ENCODE measurements around the gene EFNA5.

The EFNA5 gene

DNA sequence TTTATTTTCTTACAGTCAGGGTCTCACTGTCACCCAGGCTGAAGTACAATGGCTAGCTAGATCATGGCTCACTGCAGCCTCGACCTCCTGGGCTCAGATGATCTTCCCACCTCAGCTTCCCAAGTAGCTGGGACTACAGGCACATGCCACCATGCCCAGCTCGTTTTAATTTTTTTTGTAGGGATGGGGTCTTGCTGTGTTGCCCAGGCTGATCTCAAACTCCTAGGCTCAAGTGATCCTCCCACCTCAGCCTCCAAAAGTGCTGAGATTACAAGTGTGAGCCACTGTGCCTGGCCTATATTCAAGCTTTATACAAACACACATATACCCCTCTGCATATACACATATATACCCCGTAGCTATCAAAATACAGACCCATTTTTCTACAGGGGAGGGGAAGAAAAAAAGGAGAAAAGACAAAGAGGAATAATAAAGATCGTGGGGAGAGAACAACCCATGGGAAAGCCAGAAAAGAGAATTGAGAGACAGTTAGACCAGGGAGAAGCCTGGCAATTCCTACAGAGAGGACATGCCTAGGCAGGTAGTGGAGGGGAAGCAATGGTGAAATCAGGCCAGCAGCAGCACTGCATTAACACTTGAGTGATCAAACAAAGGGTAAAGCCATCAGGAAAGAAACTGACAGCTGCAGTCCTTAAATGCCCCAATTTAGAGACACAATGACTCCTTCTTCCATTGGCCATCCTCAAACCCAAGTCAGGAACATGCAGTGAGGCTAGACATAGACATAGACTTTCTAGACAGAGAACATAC, 102.7 kb downstream of the EFNA5 start:
- DNase-seq = peak; percentile 80

DNA sequence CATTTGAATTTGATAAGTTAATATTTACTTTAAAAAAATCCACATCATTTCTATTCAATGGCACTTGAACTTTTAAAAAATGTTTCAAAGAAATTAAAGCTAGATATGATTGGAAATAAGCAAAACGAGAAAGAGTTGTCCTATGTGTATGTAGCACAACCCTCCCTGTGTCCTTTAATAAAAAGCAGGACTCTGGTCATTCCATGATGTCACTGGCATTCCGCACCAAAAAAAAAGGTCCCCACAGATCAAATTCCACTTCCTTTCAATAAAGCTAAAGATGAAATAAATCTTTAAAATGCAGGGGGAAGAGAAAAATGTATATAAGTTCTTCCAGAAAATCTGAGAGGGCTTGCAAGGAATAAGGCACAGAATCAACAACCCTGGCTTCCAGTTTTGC, 103.8 kb downstream of the EFNA5 start:
- DNase-seq = no peak

DNA sequence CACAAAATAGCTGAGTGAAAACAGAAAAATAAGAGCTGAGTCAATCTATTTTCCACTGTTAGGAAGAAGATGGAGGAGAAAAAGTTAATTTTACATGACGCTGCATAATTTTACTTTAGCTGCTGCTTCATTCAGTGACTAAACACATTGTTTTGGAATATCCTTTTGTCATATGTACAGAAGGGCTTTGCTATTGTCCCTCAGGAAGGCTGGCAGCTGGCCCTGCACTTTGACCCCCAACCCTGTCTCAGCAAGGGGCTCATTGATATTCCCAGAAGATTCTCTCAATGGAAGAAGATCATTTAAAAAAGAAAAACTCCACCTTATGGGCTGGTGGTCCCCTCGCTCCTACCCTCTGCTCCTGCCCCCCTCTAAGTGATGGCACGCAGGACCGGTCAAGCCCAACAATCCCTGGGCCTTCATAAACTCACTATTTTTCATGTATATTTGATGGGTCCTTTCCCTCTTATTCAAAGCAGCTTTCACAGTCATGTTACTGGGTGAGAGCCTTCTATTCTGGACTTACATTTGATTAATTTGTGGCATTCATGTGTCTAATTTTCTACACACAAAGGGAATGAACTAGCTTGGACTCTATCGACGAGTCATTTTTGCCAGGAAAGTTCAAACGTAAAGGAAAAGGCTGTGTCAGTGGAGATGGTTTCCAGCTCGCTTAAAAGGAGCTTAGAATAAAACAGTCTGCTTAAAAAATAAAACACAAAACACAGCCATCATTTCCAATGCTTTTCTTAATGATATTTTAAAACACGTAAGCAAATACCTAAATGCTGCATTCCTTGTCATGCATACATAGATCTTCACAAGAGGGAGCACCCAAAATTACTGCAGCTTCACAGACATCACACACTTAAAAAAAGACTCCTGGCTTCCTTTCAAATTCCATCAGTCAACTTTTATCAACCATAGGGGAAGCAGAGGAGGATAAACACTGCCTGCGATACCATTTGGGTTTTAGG, 104.7 kb downstream of the EFNA5 start:
- DNase-seq = no peak

DNA sequence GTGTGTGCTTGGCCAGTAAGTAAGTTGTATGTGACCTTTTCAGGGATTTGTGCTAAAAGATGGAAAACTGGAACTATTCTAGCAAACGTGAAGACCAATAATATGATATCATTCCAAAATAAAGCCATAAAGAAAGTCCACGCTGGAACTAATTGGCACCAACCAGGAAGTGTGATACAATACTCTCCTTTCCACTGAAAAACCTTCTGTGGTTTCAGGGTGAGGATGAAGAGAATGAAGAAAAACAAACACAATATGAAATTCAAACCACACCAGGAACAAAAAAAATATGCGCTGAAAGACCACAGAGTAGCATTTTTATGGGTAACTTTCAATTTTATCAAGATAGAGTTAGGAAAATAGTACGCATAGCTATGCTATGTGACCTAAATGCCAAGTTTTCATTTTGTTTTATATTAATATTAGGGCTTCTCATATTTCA, 105.8 kb downstream of the EFNA5 start:
- DNase-seq = no peak

DNA sequence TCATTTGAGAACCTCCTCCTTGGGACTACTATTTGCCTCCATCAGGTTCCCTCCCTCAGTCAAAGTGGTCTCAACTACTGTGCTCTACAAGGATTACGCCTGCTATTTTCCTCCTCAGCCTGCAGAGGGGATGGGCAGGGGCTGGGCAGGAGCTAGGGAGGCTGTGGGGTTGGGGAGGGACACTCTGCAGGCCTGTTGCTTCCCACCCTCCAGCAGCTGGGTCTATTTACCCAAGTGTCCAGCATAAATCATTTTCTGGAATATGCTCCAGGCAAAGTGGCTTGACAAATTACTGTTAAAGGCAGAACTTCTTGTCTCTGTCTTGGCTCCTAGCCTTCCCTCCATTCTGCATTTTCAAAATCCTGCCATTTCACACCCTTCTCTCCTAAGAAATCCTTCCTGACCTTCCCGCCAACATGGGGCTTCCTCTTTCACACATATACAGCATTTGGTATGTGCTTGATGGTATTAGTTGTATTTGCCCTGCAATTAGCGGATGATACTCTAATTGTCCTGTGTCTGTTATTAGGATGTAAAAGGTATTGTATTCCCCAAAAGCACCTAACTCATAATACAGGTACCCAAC, 106.7 kb downstream of the EFNA5 start:
- peak; percentile 37 for DNase-seq

DNA sequence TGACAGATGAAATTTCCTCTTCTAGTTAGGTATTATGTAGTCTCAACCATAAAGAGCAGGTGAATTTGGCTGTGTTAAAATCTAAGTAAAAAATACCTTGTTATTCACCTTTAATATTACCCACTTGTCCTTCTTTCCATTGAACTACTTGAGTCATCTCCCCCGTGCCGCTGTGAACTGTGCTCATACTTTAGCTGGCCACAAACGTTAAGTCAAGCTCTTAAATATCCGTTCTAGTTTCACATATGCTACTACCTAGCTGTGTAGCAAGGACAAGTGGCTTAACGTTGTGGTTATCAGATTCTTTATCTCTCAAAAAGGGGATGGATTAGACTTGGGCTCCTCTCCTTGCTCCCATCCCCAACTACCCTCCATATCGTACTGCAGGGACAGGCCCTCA, 110.4 kb downstream of the EFNA5 start:
- no peak for DNase-seq

DNA sequence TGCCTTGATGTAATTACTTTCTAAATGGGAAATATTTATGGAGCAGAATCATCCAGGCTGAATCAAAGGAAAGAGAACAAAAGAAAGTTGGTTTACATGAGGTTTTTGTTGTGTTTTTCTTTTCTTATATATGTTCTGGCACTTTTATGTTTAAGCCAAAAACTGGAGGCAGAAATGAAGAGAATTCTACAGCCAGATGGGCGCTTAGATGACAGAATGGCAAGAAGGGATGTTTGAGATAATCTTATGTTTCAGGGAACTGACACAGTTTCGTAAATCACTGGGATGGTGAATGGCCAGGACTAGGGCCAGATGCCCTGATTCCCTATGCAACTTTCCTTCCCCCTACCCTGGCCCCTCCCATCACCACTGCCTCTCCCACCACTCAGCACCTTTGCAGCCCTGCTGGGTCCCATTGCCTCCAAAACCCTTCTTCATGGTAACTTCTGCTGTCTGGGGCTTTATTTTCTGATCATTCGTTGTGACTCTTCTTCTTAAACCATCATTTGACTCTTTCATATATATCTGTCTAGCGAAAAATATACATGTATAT, 111.8 kb downstream of the EFNA5 start:
- peak; percentile 87 for DNase-seq

DNA sequence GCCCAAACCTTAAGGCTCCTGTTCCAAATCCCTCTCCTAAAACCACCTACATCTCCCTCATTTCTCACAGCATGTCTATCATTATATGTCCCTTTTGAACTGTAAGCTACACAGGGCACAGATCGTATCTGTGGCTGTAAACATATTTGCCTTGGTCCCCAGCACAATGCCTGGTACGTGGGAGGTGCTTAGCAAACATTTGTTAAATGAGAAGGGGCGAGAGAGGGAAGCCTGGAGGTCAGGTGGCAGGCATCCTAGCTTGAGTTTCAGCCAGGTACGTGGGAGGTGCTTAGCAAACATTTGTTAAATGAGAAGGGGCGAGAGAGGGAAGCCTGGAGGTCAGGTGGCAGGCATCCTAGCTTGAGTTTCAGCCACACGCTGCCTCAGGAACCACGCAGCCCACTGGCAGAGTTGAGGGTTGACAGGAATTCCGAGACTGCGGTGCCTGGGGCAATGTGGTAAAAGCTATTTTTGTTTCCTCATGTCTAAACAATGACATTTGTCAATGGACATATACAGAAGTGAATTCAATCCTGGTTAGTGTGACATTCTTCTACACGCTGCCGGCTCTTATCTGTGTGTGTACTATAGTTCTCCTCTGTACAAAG, 113.6 kb downstream of the EFNA5 start:
- no peak for DNase-seq

DNA sequence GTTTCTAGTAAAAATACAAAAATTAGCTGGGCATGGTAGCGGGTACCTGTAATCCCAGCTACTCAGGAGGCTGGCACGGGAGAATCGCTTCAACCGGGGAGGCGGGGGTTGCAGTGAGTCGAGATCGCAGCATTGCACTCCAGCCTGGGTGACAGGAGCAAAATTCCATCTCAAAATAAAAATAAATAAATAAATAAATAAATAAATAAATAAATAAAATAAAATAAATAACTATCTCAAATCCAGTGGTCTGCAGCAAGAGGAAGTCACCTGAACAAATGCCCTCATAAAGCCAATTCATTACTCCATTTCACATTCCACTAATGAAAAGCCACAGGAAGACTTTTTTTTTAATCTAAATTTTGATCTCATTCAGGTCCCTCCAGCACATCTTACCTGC, 114.2 kb downstream of the EFNA5 start:
- no peak for DNase-seq

DNA sequence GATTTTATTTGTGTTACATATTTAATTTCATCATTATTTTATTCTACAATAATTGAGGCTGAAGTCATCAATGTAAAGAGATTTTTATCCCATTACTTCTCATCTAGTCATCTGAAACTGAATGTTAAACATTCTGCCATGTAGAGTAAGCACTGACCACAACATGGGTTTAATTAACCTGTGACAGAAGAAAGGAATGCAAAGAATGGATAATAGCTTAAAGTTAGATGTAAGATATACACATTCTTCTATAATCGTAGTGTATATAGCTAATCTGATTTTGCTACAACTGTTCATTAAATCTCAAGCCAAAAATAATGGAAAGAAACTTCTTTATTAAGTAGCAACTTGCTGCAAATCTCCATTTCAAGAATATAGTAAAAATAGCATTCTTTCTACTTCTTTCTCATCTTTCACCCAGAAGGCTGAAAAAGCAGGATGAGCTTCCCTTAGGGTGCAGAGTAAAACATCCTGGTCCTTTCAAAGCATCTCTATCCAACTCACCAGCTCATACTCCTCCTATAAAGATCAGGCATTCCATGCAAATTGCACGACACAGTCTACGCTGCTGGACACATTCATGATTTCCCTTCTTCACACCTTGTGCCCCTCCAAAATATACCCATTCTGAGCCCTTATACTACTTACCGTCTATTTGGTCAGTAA, 115.2 kb downstream of the EFNA5 start:
- no peak for DNase-seq

DNA sequence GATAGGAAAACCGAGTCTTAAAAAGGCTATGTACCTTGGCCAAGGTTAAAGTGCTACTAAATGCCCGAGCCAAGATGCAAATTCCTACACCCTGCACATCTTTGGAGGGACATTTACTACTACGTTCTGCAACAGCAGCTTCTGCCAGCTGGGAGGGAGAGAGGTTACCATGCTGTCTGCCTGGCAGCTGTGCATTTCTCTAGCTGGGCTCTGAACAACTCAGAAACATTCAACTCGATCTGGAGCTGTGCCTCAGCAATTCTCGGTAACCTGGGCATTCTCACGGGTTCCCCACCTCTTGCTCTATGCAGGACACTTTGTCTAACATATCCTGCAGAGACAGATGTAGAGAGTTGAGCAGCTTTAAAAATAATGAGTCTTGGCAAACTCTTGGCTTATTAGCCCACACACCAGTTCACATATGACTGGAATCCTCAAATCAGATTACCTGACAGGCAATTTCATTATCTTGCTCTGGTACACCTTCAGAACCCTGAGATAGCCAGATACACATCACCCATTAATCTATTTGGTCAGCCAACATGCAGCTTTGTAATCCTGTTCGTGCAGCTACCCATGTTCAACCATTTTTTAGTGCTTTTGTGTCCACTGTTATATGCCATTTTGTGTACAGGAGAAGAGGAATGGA, 115.8 kb downstream of the EFNA5 start:
- DNase-seq = peak; percentile 71

DNA sequence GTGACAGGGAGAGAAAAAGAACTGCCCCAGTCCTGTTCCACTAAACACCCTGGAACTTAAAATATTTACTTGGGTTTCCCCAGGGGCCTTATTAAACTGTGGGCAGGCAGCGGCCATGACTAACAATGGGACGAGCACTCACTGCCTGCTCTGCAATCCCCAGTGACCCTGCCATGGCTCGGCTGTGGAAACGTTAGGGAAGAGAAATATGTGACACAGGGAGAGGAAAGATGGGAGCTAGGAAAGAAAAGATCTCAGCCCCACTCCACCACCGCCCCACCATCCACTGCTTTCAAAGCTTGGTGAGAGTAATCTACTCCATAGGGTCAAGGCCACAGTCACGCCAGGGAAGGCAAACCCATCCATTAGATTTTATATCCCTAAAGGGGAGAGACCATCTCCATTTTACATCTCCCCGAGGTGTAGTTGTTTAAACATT, 117.6 kb downstream of the EFNA5 start:
- no peak for DNase-seq

DNA sequence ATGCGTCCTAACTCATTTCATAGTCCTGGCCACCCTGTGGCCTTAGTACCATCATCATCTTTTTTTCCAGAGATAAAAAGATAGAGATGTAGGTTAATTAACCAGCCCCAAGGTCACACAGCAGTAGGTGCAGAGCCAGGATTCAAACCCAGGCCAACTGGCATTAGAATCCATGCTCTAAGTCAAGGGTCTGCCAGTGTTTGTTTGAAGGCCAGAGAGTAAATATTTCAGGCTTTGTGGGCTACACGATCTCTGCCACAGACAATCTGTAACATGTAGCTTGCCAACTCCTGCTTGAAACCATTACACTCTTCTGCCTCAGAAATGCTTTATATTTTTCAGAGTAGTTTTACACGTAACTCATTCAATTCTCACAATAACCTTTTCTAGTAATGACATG, 119.6 kb downstream of the EFNA5 start:
- DNase-seq = no peak

DNA sequence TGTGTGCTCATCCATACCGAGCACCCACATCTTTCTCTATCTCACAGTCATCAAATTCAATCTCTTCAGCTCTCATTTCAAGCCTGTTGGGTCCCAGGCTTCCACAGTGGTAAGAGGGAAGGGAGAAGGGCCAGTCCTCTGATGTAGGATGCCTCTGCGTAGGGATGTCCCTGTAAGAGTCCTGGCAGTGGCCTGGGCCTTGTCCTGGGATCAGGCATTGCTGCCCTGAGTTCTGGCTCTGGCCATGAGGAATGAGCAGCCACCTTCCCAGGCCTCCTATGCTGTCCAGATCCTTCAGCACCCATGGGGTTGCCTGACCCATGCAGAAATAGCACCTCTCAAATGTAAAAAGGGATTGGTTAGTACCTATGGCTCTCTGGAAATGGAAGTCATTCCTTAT, 121.2 kb downstream of the EFNA5 start:
- no peak for DNase-seq

DNA sequence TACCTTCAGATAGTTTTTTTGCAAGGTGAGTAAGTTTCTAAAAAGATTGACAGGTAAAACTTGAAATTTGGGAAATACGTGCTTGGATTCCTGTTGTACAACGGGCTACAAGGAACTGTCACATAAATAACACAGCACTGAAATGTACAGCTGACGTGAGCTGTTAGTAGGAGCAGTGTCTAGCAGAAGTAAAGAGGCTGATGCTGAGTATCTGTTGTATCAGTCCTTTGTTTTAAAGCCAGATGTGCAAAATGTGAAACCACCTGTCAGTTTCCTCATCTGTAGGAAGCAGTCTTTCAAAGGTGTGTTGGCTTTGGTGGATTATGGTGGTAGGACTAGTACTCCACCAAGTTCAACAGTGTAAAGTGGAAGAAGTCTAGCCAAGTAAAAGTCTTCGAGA, 122.3 kb downstream of the EFNA5 start:
- no peak for DNase-seq

DNA sequence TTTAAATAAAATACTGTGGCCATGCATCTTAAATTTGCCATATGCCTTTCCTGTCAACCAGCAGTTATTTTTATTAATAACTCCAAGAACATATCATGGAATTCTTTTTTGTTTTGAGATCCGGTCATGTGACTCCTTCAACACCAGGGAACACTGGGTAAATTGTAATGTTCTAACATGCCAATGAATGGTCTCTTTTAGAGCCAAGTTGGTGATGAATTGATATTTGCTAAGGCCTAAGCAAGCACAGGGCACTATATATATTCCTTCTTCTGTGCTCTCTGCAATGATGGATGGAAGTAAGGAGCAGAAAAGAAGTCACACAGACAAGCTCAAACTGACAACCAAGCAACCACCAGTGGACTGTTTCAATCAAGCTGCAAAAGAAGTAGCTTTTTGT, 124.0 kb downstream of the EFNA5 start:
- DNase-seq = no peak

DNA sequence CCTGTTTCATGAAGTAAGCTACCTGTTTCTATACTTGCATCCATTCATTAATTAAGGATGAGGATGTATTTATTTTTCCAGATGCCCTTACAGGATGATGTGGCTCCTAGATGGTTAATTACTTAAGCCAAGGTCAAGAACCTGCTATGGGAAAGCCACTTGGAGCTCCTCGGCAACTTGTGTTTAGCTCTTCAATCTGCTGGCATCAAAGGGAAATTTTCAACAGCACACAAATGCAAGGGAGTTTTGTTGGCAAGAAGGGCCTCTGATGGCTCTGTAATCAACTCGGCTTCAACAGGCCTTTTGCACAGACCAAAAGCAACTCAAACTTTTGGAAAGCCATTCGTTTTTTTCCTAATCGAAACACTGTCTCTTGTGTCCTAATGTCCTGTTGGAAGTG, 125.3 kb downstream of the EFNA5 start:
- no peak for DNase-seq

DNA sequence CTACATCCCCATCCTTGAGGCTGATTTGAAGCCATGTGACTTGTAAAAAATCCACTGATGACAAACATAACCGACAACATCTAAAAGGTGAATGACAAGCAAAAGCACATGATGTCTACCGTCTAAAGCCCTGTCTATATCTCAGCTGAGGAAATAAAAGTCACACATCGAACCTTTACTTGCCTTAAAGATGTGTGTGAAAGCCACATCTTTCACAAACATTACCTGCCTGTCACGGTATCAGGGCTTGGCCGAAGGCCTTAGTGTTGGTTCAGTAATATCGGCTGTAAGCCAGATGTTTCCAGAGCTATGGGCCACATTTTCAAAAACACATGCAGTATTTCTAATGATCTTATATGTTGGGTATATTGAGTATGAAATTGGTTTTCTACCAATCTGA, 125.8 kb downstream of the EFNA5 start:
- DNase-seq = no peak

DNA sequence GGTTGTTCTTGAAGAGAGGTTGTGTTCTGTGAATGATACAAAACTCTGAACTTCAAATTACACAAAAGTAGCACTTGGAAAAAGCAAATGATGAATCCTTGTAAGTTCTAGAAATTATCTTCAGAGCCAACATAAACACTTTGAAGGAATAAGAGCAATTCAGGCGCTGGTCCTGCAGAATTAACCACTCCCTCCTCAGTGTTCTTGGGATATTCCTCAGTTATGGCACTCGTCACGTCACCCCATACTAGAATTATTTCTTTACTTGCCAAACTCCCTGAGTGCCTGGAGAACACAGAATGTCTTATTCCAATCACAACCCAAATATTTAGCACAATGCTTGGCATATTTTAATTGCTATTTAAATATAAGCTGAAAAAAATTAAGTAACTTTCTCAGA, 126.3 kb downstream of the EFNA5 start:
- DNase-seq = no peak

DNA sequence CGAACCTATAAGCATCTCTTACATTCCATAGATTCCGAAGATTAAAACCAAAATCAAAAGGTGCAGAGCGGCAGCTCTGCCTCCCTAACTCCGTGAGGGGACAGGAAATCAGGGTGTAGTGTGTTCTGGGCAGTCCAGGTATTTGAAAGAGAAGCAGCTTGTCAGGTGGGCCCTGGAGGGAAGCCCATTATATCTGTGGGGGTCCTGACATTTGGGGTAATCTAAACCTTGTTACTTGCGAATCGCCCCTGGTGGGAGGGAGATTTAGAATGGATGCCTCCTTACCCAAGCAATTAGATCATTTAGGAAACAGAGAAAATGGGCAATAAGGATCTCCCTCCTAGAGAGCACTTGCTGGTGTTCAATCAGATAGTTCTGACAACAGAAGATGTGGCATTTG, 126.9 kb downstream of the EFNA5 start:
- DNase-seq = no peak

DNA sequence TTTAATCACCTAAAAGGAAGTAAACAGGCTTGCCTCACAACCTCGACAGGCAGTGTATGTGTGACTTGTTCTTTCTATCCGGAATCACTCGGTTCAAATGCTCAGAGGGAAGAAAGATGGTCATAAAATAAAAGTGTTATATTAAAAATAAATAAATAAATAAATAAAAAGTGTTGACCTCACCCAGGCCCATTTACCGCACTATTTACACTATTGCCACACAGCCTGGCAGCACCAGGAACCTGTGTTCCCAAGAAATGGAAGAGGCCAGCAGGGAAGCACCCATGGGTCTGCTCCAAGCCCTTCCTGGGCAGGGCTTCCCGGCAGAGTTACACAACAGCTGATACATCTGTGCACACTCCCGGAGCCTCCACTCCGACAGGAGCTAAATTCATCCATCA, 127.9 kb downstream of the EFNA5 start:
- DNase-seq = no peak

DNA sequence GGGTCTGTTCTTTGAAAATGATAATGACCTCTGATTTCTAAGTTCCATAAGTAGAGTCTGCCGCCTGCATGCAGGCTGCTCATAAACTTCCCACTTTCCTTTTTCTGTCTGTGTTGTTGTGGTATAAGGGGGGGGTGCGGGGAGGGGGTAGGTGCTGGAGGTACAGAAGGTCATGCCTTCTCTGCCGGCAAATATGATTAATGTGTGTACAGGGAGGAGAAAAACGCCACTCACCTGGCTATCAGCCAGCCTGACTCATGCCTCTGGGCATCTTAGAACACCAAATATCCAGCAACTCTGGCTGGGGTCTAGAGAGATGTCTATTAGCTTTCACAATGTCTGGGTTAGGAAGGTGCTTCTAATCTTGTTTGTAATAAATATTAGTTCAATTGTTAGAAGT, 128.3 kb downstream of the EFNA5 start:
- DNase-seq = peak; percentile 84
